CD14-positive monocyte (primary cell): Measurements from ENCODE around the gene CNTD1. TPM values are rescaled to one million over a fixed set of nuclear protein-coding genes. Genes with fewer than 3 reads are reported as not detected.

ENCODE experiments used
- DNase-seq, 3 donors: peaks; one replicate each; pipeline ENCODE4 v3.0.0-alpha.2; 2011 to 2022
- H2AFZ ChIP-seq: 2 replicates; pipeline ENCODE4 v1.6.0; 2012; ENCODE audit warnings: mild to moderate bottlenecking, low read depth, low read length, inconsistent platforms; ENCODE audit not compliant: insufficient read depth, poor library complexity, severe bottlenecking
- H3K27ac ChIP-seq, 2 donors: 1 replicate in 1 of 2; 2 replicates in 1 of 2; pipeline ENCODE4 v1.5.1; 2012 to 2013; ENCODE audit warnings: low read length in 2 of 2, control low read depth in 1 of 2, inconsistent platforms in 1 of 2, low read depth in 1 of 2, mild to moderate bottlenecking in 1 of 2
- H3K27me3 ChIP-seq, 2 donors: one replicate each; pipeline versions ENCODE4 v1.6.0 to v1.6.1; 2011 to 2013; ENCODE audit warnings: low read length in 2 of 2; ENCODE audit not compliant: control insufficient read depth in 2 of 2, insufficient read depth in 2 of 2
- H3K36me3 ChIP-seq, 2 donors: replicated peaks in 1 of 2; 1 replicate in 1 of 2; 2 replicates in 1 of 2; pipeline versions ENCODE4 v1.5.1 to v1.6.1; 2012 to 2013; ENCODE audit warnings: low read length in 2 of 2, control low read depth in 1 of 2, inconsistent platforms in 1 of 2, mild to moderate bottlenecking in 1 of 2; ENCODE audit not compliant: insufficient read depth in 2 of 2, control insufficient read depth in 1 of 2
- H3K4me1 ChIP-seq, 2 donors: 1 replicate in 1 of 2; 2 replicates in 1 of 2; pipeline versions ENCODE4 v1.5.1 to v1.6.1; 2012 to 2013; ENCODE audit warnings: low read length in 2 of 2, control low read depth in 1 of 2, inconsistent platforms in 1 of 2, mild to moderate bottlenecking in 1 of 2, moderate library complexity in 1 of 2; ENCODE audit not compliant: insufficient read depth in 2 of 2, control insufficient read depth in 1 of 2
- H3K4me2 ChIP-seq: replicated peaks from 2 replicates; pipeline ENCODE3; 2012; ENCODE audit warnings: low read length, moderate library complexity, mild to moderate bottlenecking; ENCODE audit not compliant: poor library complexity, severe bottlenecking; ENCODE audit errors: extremely low read depth
- H3K4me3 ChIP-seq, 3 experiments: fragments of 200-600 bp in 1 of 3; sonication (generic) in 1 of 3; replicated peaks in 1 of 3; 1 replicate in 2 of 3; 2 replicates in 1 of 3; pipeline ENCODE4 v1.5.1; 2011 to 2013; ENCODE audit warnings: low read length in 3 of 3, mild to moderate bottlenecking in 3 of 3, control low read depth in 2 of 3, low read depth in 2 of 3, inconsistent platforms in 1 of 3, moderate library complexity in 1 of 3
- H3K79me2 ChIP-seq: 2 replicates; pipeline ENCODE4 v1.6.0; 2012; ENCODE audit warnings: mild to moderate bottlenecking, control low read depth, inconsistent platforms, low read length, moderate library complexity; ENCODE audit not compliant: insufficient read depth
- H3K9ac ChIP-seq: 2 replicates; pipeline ENCODE4 v1.6.0; 2017; ENCODE audit warnings: low read length, mild to moderate bottlenecking; ENCODE audit not compliant: insufficient read depth, poor library complexity, severe bottlenecking
- H3K9me3 ChIP-seq, 2 donors: replicated peaks in 1 of 2; 1 replicate in 1 of 2; 2 replicates in 1 of 2; pipeline versions ENCODE4 v1.5.1 to v1.6.1; 2012 to 2013; ENCODE audit warnings: low read length in 2 of 2, control low read depth in 1 of 2; ENCODE audit not compliant: control insufficient read depth in 1 of 2, insufficient read depth in 1 of 2
- H4K20me1 ChIP-seq: 2 replicates; pipeline ENCODE4 v1.6.0; 2012; ENCODE audit warnings: mild to moderate bottlenecking, low read length, control low read depth, moderate library complexity; ENCODE audit not compliant: insufficient read depth
- H3K27ac Mint-ChIP-seq, 7 donors: one replicate each; pipeline ENCODE4 v1.8.0; 2020; ENCODE audit warnings: mild to moderate bottlenecking in 7 of 7, mixed read lengths in 7 of 7, moderate library complexity in 6 of 7, inconsistent platforms in 2 of 7
- H3K27me3 Mint-ChIP-seq, 3 donors: one replicate each; pipeline ENCODE4 v1.8.0; 2021 to 2022; ENCODE audit warnings: low read depth in 3 of 3, mild to moderate bottlenecking in 3 of 3, mixed read lengths in 3 of 3, moderate library complexity in 3 of 3, inconsistent platforms in 1 of 3
- H3K36me3 Mint-ChIP-seq, 2 donors: one replicate each; pipeline ENCODE4 v1.8.0; 2020; ENCODE audit warnings: mixed read lengths in 2 of 2, inconsistent platforms in 1 of 2, mild to moderate bottlenecking in 1 of 2
- H3K4me1 Mint-ChIP-seq: one replicate; pipeline ENCODE4 v1.8.0; 2020; ENCODE audit warnings: mild to moderate bottlenecking, mixed read lengths
- H3K4me3 Mint-ChIP-seq, 2 donors: one replicate each; pipeline ENCODE4 v1.8.0; 2020; ENCODE audit warnings: mild to moderate bottlenecking in 2 of 2, mixed read lengths in 2 of 2, moderate library complexity in 1 of 2
- H3K9me3 Mint-ChIP-seq, 7 donors: one replicate each; pipeline ENCODE4 v1.8.0; 2020 to 2022; ENCODE audit warnings: mixed read lengths in 7 of 7, mild to moderate bottlenecking in 6 of 7, moderate library complexity in 6 of 7, inconsistent platforms in 2 of 7
- WGBS: methylation state at CpG from one replicate; pipeline ENCODE4 v1.1.5; 2013; ENCODE audit warnings: missing lambda C conversion rate; ENCODE audit not compliant: insufficient coverage; 5-methylcytosine and 5-hydroxymethylcytosine counted together
- intact Hi-C, 2 donors: fragments of 100-400 bp; cut with micrococcal nuclease; formaldehyde crosslinking; loops; one replicate each; pipeline versions ENCODE4 v1.15.0 to v1.15.1; 2023
- polyA plus RNA-seq, 3 donors: library from polyadenylated mRNA; depleted of rRNA in 1 of 3; unstranded in 2 of 3; stranded (reverse) in 1 of 3; fragments of 300-500 nt in 2 of 3; fragments of >200 nt in 1 of 3; fragmentation: Illumina TruSeq in 2 of 3; gene quantifications; 1 replicate in 2 of 3; 2 replicates in 1 of 3; pipeline ENCODE4 v1.2.3, GENCODE V29; 2012 to 2021
- TF ChIP-seq, protein P1 (sequence below): fragments of 200-600 bp; IDR thresholded peaks from one replicate; pipeline ENCODE4 v1.8.0; 2022; ENCODE audit warnings: antibody characterized with exemption, mild to moderate bottlenecking

Gene CNTD1
- polyA plus RNA-seq, 3 donors = not detected

DNA sequence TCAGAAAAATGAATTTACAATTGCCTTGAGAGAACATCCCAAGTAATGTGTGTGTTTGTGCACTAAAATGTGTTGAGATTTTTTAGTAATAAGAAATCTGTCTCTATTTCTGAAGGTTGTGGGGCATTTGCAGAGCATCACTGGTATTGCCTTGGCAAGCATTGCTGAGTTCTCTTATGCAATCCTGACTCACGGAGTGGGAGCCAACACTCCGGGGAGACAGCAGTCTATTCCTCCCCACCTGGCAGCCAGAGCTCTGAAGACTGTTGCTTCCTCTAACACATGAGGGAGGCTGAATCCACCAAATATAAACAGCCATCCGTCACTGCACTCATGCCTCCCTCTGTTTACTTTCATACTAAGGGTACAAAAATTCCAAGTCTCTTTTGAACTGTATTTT, 10.6 kb downstream of the CNTD1 start:
- 28% methylated on average over 2 of the region's 3 CpGs for WGBS
- Histone ChIP-seq H3K9ac (no peak overlapping the region), H3K36me3 (peaks cover 37 to 55% of the 10 kb centered on the region in 2 donors), H3K9me3 (no peaks in the 10 kb centered on the region), H3K4me1 (no peaks in the 10 kb centered on the region), H3K27ac (no peak overlapping the region), H3K4me2 (no peak overlapping the region), H2AFZ (no peak overlapping the region), H4K20me1 (no peaks in the 10 kb centered on the region), H3K4me3 (no peak overlapping the region), H3K79me2 (no peaks in the 10 kb centered on the region), H3K27me3 (no peaks in the 10 kb centered on the region)
- peaks cover 39 to 61% of the 10 kb centered on the region in 2 donors for H3K36me3 Mint-ChIP-seq
- peaks cover 0 to 3% (median 2%) of the 10 kb centered on the region in 3 donors for H3K27me3 Mint-ChIP-seq
- DNase-seq = no peak
- no peak overlapping the region for H3K4me3 Mint-ChIP-seq
- TF ChIP-seq, protein P1, sequence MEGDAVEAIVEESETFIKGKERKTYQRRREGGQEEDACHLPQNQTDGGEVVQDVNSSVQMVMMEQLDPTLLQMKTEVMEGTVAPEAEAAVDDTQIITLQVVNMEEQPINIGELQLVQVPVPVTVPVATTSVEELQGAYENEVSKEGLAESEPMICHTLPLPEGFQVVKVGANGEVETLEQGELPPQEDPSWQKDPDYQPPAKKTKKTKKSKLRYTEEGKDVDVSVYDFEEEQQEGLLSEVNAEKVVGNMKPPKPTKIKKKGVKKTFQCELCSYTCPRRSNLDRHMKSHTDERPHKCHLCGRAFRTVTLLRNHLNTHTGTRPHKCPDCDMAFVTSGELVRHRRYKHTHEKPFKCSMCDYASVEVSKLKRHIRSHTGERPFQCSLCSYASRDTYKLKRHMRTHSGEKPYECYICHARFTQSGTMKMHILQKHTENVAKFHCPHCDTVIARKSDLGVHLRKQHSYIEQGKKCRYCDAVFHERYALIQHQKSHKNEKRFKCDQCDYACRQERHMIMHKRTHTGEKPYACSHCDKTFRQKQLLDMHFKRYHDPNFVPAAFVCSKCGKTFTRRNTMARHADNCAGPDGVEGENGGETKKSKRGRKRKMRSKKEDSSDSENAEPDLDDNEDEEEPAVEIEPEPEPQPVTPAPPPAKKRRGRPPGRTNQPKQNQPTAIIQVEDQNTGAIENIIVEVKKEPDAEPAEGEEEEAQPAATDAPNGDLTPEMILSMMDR = no peak
- intact Hi-C loops = no loop called here
- H3K4me1 Mint-ChIP-seq = no peaks in the 10 kb centered on the region
- H3K9me3 Mint-ChIP-seq = no peaks in the 10 kb centered on the region
- H3K27ac Mint-ChIP-seq = peak overlapping the region in 3 of 7 donors; percentile 20 to 73 (median 22)

DNA sequence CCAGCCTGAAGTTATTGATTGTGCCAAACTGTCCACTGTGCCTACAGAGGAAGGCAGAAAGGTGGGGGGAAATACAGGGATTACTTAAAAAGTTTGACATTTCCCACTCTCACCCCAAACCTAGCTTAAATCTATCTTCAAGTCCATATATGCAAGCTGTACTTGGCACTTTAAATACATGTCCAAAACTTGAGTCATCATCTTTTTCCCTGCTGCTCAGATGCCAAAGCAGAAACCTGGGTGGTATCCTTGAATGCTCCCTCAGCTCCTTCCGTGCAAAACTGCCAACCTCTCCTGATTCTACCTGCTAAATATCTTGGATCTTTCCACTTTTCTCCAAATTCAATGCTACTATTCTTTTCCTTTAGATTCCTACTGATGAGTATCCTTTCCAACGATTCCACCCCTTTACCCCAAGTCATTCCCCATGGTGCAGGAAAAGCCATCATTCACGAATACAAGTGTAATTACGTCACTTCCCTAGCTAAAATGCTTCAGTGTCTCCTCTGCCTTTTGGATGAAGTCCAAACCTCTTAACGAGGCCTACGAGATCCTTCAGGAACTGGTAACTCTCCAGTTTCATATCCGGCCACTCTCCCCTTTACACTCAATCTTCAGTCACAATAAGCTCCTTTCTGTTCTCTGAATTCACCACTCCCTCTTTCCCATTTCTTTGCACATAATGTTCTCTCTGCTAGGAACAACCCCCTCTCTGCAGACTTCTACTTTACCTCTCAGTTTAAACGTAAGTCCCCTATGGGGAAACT, 16.2 kb downstream of the CNTD1 start:
- no peaks in the 10 kb centered on the region for H3K4me1 Mint-ChIP-seq
- no peak overlapping the region for H3K4me3 Mint-ChIP-seq
- no peak for DNase-seq
- peaks cover 0 to 2% (median 0%) of the 10 kb centered on the region in 3 donors for H3K27me3 Mint-ChIP-seq
- Histone ChIP-seq H3K9me3 (no peaks in the 10 kb centered on the region), H3K27ac (no peak overlapping the region), H3K27me3 (no peaks in the 10 kb centered on the region), H3K4me1 (no peaks in the 10 kb centered on the region), H2AFZ (no peak overlapping the region), H3K79me2 (peaks cover 3% of the 10 kb centered on the region), H3K36me3 (peaks cover 84 to 98% of the 10 kb centered on the region in 2 donors), H3K4me2 (no peak overlapping the region), H3K4me3 (no peak overlapping the region), H3K9ac (no peak overlapping the region), H4K20me1 (peaks cover 9% of the 10 kb centered on the region)
- H3K9me3 Mint-ChIP-seq = no peaks in the 10 kb centered on the region
- H3K36me3 Mint-ChIP-seq = peaks cover 78 to 98% of the 10 kb centered on the region in 2 donors
- WGBS = 63% methylated on average over 5 of the region's 8 CpGs
- intact Hi-C loops = no loop called here
- TF ChIP-seq, protein P1 = no peak
- H3K27ac Mint-ChIP-seq = peak overlapping the region in 1 of 7 donors; percentile 62
